Endodermal cell (in vitro differentiated cells): ENCODE data around the gene MANSC4. TPM values are rescaled to one million over a fixed set of nuclear protein-coding genes. Genes with fewer than 3 reads are reported as not detected.

Source experiments
- DNase-seq: peaks from one replicate; pipeline ENCODE4 v3.0.0-alpha.2; 2017
- H3K27ac ChIP-seq: 2 replicates; pipeline ENCODE4 v1.5.1; 2013; ENCODE audit warnings: mild to moderate bottlenecking, low read depth, low read length, moderate library complexity
- H3K27me3 ChIP-seq: 2 replicates; pipeline ENCODE4 v1.6.1; 2013; ENCODE audit warnings: mild to moderate bottlenecking, low read length, moderate library complexity; ENCODE audit not compliant: insufficient read depth, control insufficient read depth, poor library complexity, severe bottlenecking
- H3K36me3 ChIP-seq: 2 replicates; pipeline ENCODE4 v1.7.0; 2013; ENCODE audit warnings: mild to moderate bottlenecking, low read length, moderate library complexity; ENCODE audit not compliant: control insufficient read depth, insufficient read depth
- H3K4me1 ChIP-seq: one replicate; pipeline ENCODE4 v1.7.0; 2013; ENCODE audit warnings: low read length; ENCODE audit not compliant: control insufficient read depth, insufficient read depth
- H3K4me3 ChIP-seq: 2 replicates; pipeline ENCODE4 v1.5.1; 2013; ENCODE audit warnings: mild to moderate bottlenecking, low read length, moderate library complexity
- H3K9ac ChIP-seq: 2 replicates; pipeline ENCODE4 v1.6.1; 2013; ENCODE audit warnings: mild to moderate bottlenecking, low read length, moderate library complexity; ENCODE audit not compliant: poor library complexity, severe bottlenecking; ENCODE audit errors: extremely low read depth
- H3K9me3 ChIP-seq: 2 replicates; pipeline ENCODE4 v1.6.1; 2013; ENCODE audit warnings: mild to moderate bottlenecking, low read length, moderate library complexity; ENCODE audit not compliant: control insufficient read depth
- H3K27ac Mint-ChIP-seq: 2 replicates; pipeline ENCODE4 v1.8.0; 2020; ENCODE audit warnings: mixed read lengths
- H3K27me3 Mint-ChIP-seq: 2 replicates; pipeline ENCODE4 v1.8.0; 2021; ENCODE audit warnings: mild to moderate bottlenecking, mixed read lengths; ENCODE audit not compliant: insufficient read depth
- H3K36me3 Mint-ChIP-seq: 2 replicates; pipeline ENCODE4 v1.8.0; 2020; ENCODE audit warnings: low read depth, mixed read lengths
- H3K4me1 Mint-ChIP-seq: 2 replicates; pipeline ENCODE4 v1.8.0; 2020; ENCODE audit warnings: mixed read lengths
- H3K4me3 Mint-ChIP-seq: 2 replicates; pipeline ENCODE4 v1.8.0; 2020; ENCODE audit warnings: mild to moderate bottlenecking, moderate library complexity, mixed read lengths
- H3K9me3 Mint-ChIP-seq: 2 replicates; pipeline ENCODE4 v1.8.0; 2020; ENCODE audit warnings: mild to moderate bottlenecking, mixed read lengths
- CTCF ChIP-seq: fragments of 200-600 bp; sonication (generic); conservative IDR thresholded peaks from 2 replicates; pipeline ENCODE4 v1.5.0; 2021; ENCODE audit warnings: antibody characterized with exemption, mild to moderate bottlenecking
- WGBS, 2 experiments: methylation state at CpG; one replicate each; pipeline versions ENCODE4 v1.1.5 to v1.1.7; 2013; ENCODE audit warnings: missing lambda C conversion rate in 2 of 2, mixed read lengths in 1 of 2; ENCODE audit not compliant: insufficient coverage in 1 of 2, insufficient read length in 1 of 2; 5-methylcytosine and 5-hydroxymethylcytosine counted together
- total RNA-seq, 2 donors: library from RNA; stranded (reverse); fragmentation: NEBNext Ultra II Directional in 1 of 2; extraction: Animal tissue kit (Norgen Biotek cat#: 25700) in 1 of 2; gene quantifications; 2 replicates in 1 of 2; 3 replicates in 1 of 2; pipeline ENCODE4 v1.2.1, GENCODE V29; 2021

Gene MANSC4
- total RNA-seq, 2 donors from 2014 or later: not detected

GRCh38 chr12:27780612-27781408 is 774 bp upstream of the MANSC4 start:
- H3K9me3 ChIP-seq: no peaks in the 10 kb centered on the region
- TF ChIP-seq CTCF: peak; percentile 38
- Mint-ChIP-seq H3K27ac (peak overlapping the region; percentile 90), H3K27me3 (no peaks in the 10 kb centered on the region), H3K4me3 (peak overlapping the region; percentile 66), H3K9me3 (peaks cover 3% of the 10 kb centered on the region), H3K4me1 (peaks cover 31% of the 10 kb centered on the region), H3K36me3 (peaks cover 30% of the 10 kb centered on the region)
- H3K27ac ChIP-seq: peak overlapping the region; percentile 77
- no peaks in the 10 kb centered on the region for H3K4me1 ChIP-seq
- 14 to 25% methylated on average over 12 to 27 of the region's 27 CpGs for WGBS, 2 experiments
- peaks cover 20% of the 10 kb centered on the region for H3K36me3 ChIP-seq
- peak overlapping the region; percentile 42 for H3K9ac ChIP-seq
- H3K27me3 ChIP-seq: no peaks in the 10 kb centered on the region
- H3K4me3 ChIP-seq: peak overlapping the region; percentile 87
- peak; percentile 91 for DNase-seq

GRCh38 chr12:27779416-27779919 is 568 bp downstream of the MANSC4 start:
- H3K9me3 ChIP-seq: no peaks in the 10 kb centered on the region
- no peaks in the 10 kb centered on the region for H3K27me3 Mint-ChIP-seq
- peak overlapping the region; percentile 79 for H3K27ac Mint-ChIP-seq
- no peak for TF ChIP-seq CTCF
- peaks cover 31% of the 10 kb centered on the region for H3K4me1 Mint-ChIP-seq
- peaks cover 3% of the 10 kb centered on the region for H3K9me3 Mint-ChIP-seq
- peak overlapping the region; percentile 66 for H3K4me3 Mint-ChIP-seq
- no peak overlapping the region for H3K9ac ChIP-seq
- H3K36me3 ChIP-seq: peaks cover 10% of the 10 kb centered on the region
- H3K4me1 ChIP-seq: no peaks in the 10 kb centered on the region
- 11% methylated on average over 5 to 36 of the region's 36 CpGs for WGBS, 2 experiments
- peak overlapping the region; percentile 77 for H3K27ac ChIP-seq
- DNase-seq: peak; percentile 74
- peaks cover 21% of the 10 kb centered on the region for H3K36me3 Mint-ChIP-seq
- H3K4me3 ChIP-seq: peak overlapping the region; percentile 87
- no peaks in the 10 kb centered on the region for H3K27me3 ChIP-seq

GRCh38 chr12:27778206-27778605 is 1.8 kb downstream of the MANSC4 start:
- Histone ChIP-seq H3K4me1 (no peaks in the 10 kb centered on the region), H3K9me3 (no peaks in the 10 kb centered on the region), H3K27me3 (no peaks in the 10 kb centered on the region), H3K27ac (no peak overlapping the region), H3K9ac (no peak overlapping the region), H3K4me3 (no peak overlapping the region), H3K36me3 (peaks cover 8% of the 10 kb centered on the region)
- H3K4me1 Mint-ChIP-seq: peaks cover 30% of the 10 kb centered on the region
- peak overlapping the region; percentile 66 for H3K4me3 Mint-ChIP-seq
- H3K27me3 Mint-ChIP-seq: no peaks in the 10 kb centered on the region
- no peak for TF ChIP-seq CTCF
- H3K27ac Mint-ChIP-seq: no peak overlapping the region
- H3K36me3 Mint-ChIP-seq: peaks cover 12% of the 10 kb centered on the region
- peaks cover 2% of the 10 kb centered on the region for H3K9me3 Mint-ChIP-seq
- DNase-seq: no peak
- 74% methylated on average over 1 of the region's 1 CpG; no CpG with 5 or more reads in 1 of the 2 experiments for WGBS, 2 experiments
